Vagina (tissue), 2 donors: ENCODE results near the gene ZNF841.

Experiments used
- CTCF ChIP-seq, 3 experiments: fragments of 450-650 bp in 2 of 3; fragments of 200-600 bp in 1 of 3; sonication (generic) in 1 of 3; IDR thresholded peaks; one replicate each; pipeline ENCODE4 v1.5.1; 2017 to 2019; ENCODE audit warnings: antibody characterized with exemption in 3 of 3, mild to moderate bottlenecking in 2 of 3, moderate library complexity in 2 of 3
- POLR2A ChIP-seq, 2 donors: fragments of 450-650 bp; IDR thresholded peaks; one replicate each; pipeline ENCODE4 v1.6.1; 2017; ENCODE audit warnings: antibody characterized with exemption in 2 of 2, mild to moderate bottlenecking in 2 of 2, moderate library complexity in 2 of 2

- TF ChIP-seq CTCF (IDR thresholded peaks at IDR 0.05) (no peak), POLR2A (IDR thresholded peaks at IDR 0.05) (no peak)
Observed at GRCh38 chr19:52022193-52022592, 73.4 kb downstream of the ZNF841 start.
